Astrocyte (in vitro differentiated cells and primary cell): Measurements from ENCODE around the gene RANBP17. TPM values are rescaled to one million over a fixed set of nuclear protein-coding genes. Genes with fewer than 3 reads are reported as not detected.

Source experiments
- DNase-seq: peaks from one replicate; pipeline ENCODE4 v3.0.0-alpha.2; 2010; ENCODE audit warnings: low read depth
- FAIRE-seq: peaks from 2 replicates; lab custom pipeline; 2011; peaks lifted over from hg19 to GRCh38; lab: Jason Lieb, UNC
- H2AFZ ChIP-seq: 2 replicates; pipeline ENCODE4 v1.6.0; 2012; ENCODE audit warnings: low read depth, low read length, inconsistent platforms
- H3K27ac ChIP-seq: 2 replicates; pipeline ENCODE4 v1.5.1; 2011; ENCODE audit warnings: low read depth, low read length, inconsistent platforms
- H3K27me3 ChIP-seq: 2 replicates; pipeline ENCODE4 v1.6.0; 2011; ENCODE audit warnings: low read length, inconsistent platforms; ENCODE audit not compliant: insufficient read depth
- H3K36me3 ChIP-seq: 2 replicates; pipeline ENCODE4 v1.5.1; 2011; ENCODE audit warnings: low read length, inconsistent platforms; ENCODE audit not compliant: insufficient read depth
- H3K4me1 ChIP-seq: 2 replicates; pipeline ENCODE4 v1.5.1; 2011; ENCODE audit warnings: low read length, inconsistent platforms; ENCODE audit not compliant: insufficient read depth
- H3K4me2 ChIP-seq: 2 replicates; pipeline ENCODE4 v1.6.0; 2012; ENCODE audit warnings: low read length, inconsistent platforms
- H3K4me3 ChIP-seq: 2 replicates; pipeline ENCODE4 v1.5.1; 2011; ENCODE audit warnings: low read depth, mild to moderate bottlenecking, low read length, inconsistent platforms; ENCODE audit not compliant: insufficient read depth
- H3K79me2 ChIP-seq: 2 replicates; pipeline ENCODE4 v1.6.0; 2012; ENCODE audit warnings: mild to moderate bottlenecking, low read length, inconsistent platforms; ENCODE audit not compliant: insufficient read depth
- H3K9ac ChIP-seq: 2 replicates; pipeline ENCODE4 v1.6.0; 2012; ENCODE audit warnings: mild to moderate bottlenecking, low read length, inconsistent platforms
- H3K9me3 ChIP-seq: 2 replicates; pipeline ENCODE4 v1.5.1; 2012; ENCODE audit warnings: low read depth, mild to moderate bottlenecking, low read length, inconsistent platforms; ENCODE audit not compliant: insufficient read depth
- H4K20me1 ChIP-seq: 2 replicates; pipeline ENCODE4 v1.6.0; 2012; ENCODE audit warnings: low read length, inconsistent platforms; ENCODE audit not compliant: insufficient read depth
- H3K27ac Mint-ChIP-seq: one replicate; pipeline ENCODE4 v1.8.0; 2021; ENCODE audit warnings: mild to moderate bottlenecking, mixed read lengths; ENCODE audit not compliant: unreplicated experiment
- H3K27me3 Mint-ChIP-seq: one replicate; pipeline ENCODE4 v1.8.0; 2021; ENCODE audit warnings: low read depth, mixed read lengths; ENCODE audit not compliant: unreplicated experiment
- H3K36me3 Mint-ChIP-seq: one replicate; pipeline ENCODE4 v1.8.0; 2021; ENCODE audit warnings: low read depth, mixed read lengths; ENCODE audit not compliant: unreplicated experiment
- H3K4me1 Mint-ChIP-seq: one replicate; pipeline ENCODE4 v1.8.0; 2021; ENCODE audit warnings: low read depth, mixed read lengths; ENCODE audit not compliant: unreplicated experiment
- H3K4me3 Mint-ChIP-seq: one replicate; pipeline ENCODE4 v1.8.0; 2021; ENCODE audit warnings: mild to moderate bottlenecking, moderate library complexity, mixed read lengths; ENCODE audit not compliant: unreplicated experiment
- H3K9me3 Mint-ChIP-seq: one replicate; pipeline ENCODE4 v1.8.0; 2021; ENCODE audit warnings: mild to moderate bottlenecking, mixed read lengths; ENCODE audit not compliant: unreplicated experiment
- EZH2 ChIP-seq: IDR thresholded peaks from 2 replicates; pipeline ENCODE4 v1.6.1; 2012; ENCODE audit warnings: mild to moderate bottlenecking, low read length, inconsistent platforms; ENCODE audit not compliant: insufficient read depth
- total RNA-seq: library from RNA; stranded (reverse); gene quantifications from 2 replicates; pipeline ENCODE4 v1.2.1, GENCODE V29; 2021
- TF ChIP-seq, protein P1 (sequence below): IDR thresholded peaks from 2 replicates; pipeline ENCODE4 v1.5.1; 2011; ENCODE audit warnings: low read depth, mild to moderate bottlenecking, inconsistent platforms, low read length, moderate library complexity; ENCODE audit not compliant: insufficient read depth

Gene RANBP17
- total RNA-seq, 1 donor from 2014 or later, result 16.2 TPM

GRCh38 chr5:170818232-170818631, 43.6 kb upstream of the RANBP17 start:
- Mint-ChIP-seq H3K4me3 (no peak overlapping the region), H3K9me3 (no peaks in the 10 kb centered on the region), H3K27me3 (peaks cover 1% of the 10 kb centered on the region), H3K27ac (peak overlapping the region; percentile 84), H3K36me3 (no peaks in the 10 kb centered on the region), H3K4me1 (peaks cover 19% of the 10 kb centered on the region)
- no peaks in the 10 kb centered on the region for H3K79me2 ChIP-seq
- DNase-seq (peak; percentile 76), FAIRE-seq (no peak)
- H3K9ac ChIP-seq, result no peak overlapping the region
- TF ChIP-seq, protein P1, sequence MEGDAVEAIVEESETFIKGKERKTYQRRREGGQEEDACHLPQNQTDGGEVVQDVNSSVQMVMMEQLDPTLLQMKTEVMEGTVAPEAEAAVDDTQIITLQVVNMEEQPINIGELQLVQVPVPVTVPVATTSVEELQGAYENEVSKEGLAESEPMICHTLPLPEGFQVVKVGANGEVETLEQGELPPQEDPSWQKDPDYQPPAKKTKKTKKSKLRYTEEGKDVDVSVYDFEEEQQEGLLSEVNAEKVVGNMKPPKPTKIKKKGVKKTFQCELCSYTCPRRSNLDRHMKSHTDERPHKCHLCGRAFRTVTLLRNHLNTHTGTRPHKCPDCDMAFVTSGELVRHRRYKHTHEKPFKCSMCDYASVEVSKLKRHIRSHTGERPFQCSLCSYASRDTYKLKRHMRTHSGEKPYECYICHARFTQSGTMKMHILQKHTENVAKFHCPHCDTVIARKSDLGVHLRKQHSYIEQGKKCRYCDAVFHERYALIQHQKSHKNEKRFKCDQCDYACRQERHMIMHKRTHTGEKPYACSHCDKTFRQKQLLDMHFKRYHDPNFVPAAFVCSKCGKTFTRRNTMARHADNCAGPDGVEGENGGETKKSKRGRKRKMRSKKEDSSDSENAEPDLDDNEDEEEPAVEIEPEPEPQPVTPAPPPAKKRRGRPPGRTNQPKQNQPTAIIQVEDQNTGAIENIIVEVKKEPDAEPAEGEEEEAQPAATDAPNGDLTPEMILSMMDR, result no peak
- TF ChIP-seq EZH2, result no peak
- H3K36me3 ChIP-seq, result no peaks in the 10 kb centered on the region
- H3K4me3 ChIP-seq, result no peak overlapping the region
- H3K4me2 ChIP-seq, result no peak overlapping the region
- H2AFZ ChIP-seq, result no peak overlapping the region
- no peaks in the 10 kb centered on the region for H3K27me3 ChIP-seq
- H3K27ac ChIP-seq, result no peak overlapping the region
- no peaks in the 10 kb centered on the region for H3K4me1 ChIP-seq
- H3K9me3 ChIP-seq, result no peaks in the 10 kb centered on the region
- no peaks in the 10 kb centered on the region for H4K20me1 ChIP-seq

- H3K4me1 ChIP-seq, result no peaks in the 10 kb centered on the region
- no peak overlapping the region for H2AFZ ChIP-seq
Measured at GRCh38 chr5:170819824-170820223, 42.0 kb upstream of the RANBP17 start.

GRCh38 chr5:170821257-170821800, 40.5 kb upstream of the RANBP17 start:
- DNase-seq (no peak), FAIRE-seq (no peak)
- H3K27ac Mint-ChIP-seq, result no peak overlapping the region
- peaks cover 19% of the 10 kb centered on the region for H3K4me1 Mint-ChIP-seq
- no peaks in the 10 kb centered on the region for H3K27me3 Mint-ChIP-seq
- H3K4me3 Mint-ChIP-seq, result peak overlapping the region; percentile 18
- H3K9me3 Mint-ChIP-seq, result peaks cover 7% of the 10 kb centered on the region
- Histone ChIP-seq H4K20me1 (no peaks in the 10 kb centered on the region), H3K9me3 (peaks cover 3% of the 10 kb centered on the region), H3K9ac (no peak overlapping the region), H3K36me3 (no peaks in the 10 kb centered on the region), H3K79me2 (no peaks in the 10 kb centered on the region), H2AFZ (no peak overlapping the region), H3K27ac (no peak overlapping the region), H3K4me2 (no peak overlapping the region), H3K4me1 (no peaks in the 10 kb centered on the region), H3K27me3 (no peaks in the 10 kb centered on the region), H3K4me3 (no peak overlapping the region)
- TF ChIP-seq EZH2, result no peak
- TF ChIP-seq, protein P1, result no peak
- H3K36me3 Mint-ChIP-seq, result peaks cover 6% of the 10 kb centered on the region

More at GRCh38 chr5:170819824-170820223, 42.0 kb upstream of the RANBP17 start:
- Histone ChIP-seq H3K4me2 (no peak overlapping the region), H3K27ac (no peak overlapping the region), H3K9ac (no peak overlapping the region), H4K20me1 (no peaks in the 10 kb centered on the region), H3K36me3 (no peaks in the 10 kb centered on the region), H3K9me3 (no peaks in the 10 kb centered on the region), H3K79me2 (no peaks in the 10 kb centered on the region), H3K27me3 (no peaks in the 10 kb centered on the region), H3K4me3 (no peak overlapping the region)
- DNase-seq, result no peak
- H3K27ac Mint-ChIP-seq, result no peak overlapping the region
- H3K4me3 Mint-ChIP-seq, result no peak overlapping the region
- FAIRE-seq, result no peak
- no peaks in the 10 kb centered on the region for H3K9me3 Mint-ChIP-seq
- no peaks in the 10 kb centered on the region for H3K27me3 Mint-ChIP-seq
- TF ChIP-seq, protein P1, result no peak
- no peak for TF ChIP-seq EZH2
- H3K36me3 Mint-ChIP-seq, result no peaks in the 10 kb centered on the region
- peaks cover 19% of the 10 kb centered on the region for H3K4me1 Mint-ChIP-seq
